ENCODE data around the gene CR1L. TPM values are rescaled to one million over a fixed set of nuclear protein-coding genes. Genes with fewer than 3 reads are reported as not detected.

Gene CR1L
- total RNA-seq, 1 donor from 2014 or later, result not detected

Other genes with a start within 250 kb of the CR1L start
- gene CR2, start 190.8 kb upstream of the CR1L start, total RNA-seq, result not detected in 2 replicates
- not detected in 2 replicates for gene CR1, start 149.0 kb upstream of the CR1L start, total RNA-seq
- 110 and 136 TPM in 2 replicates for gene CD46, start 106.9 kb downstream of the CR1L start, total RNA-seq

All from lung microvascular endothelial cell (primary cell).